ENCODE results near the gene MECP2. TPM values are rescaled to one million over a fixed set of nuclear protein-coding genes. Genes with fewer than 3 reads are reported as not detected.

MECP2 gene
- total RNA-seq, 2 experiments from 2014 or later = 31.2 to 48.6 TPM

GRCh38 chrX:154113729-154114128, 16.2 kb upstream of the MECP2 start:
- no peak for TF ChIP-seq EZH2phosphoT487 (IDR thresholded peaks at IDR 0.05; ENCODE audit: borderline replicate concordance, low read depth, low read length)
- no peak for TF ChIP-seq CTCF (conservative IDR thresholded peaks at IDR 0.05; ENCODE audit: low read length)
- Histone ChIP-seq H3K4me1 (ENCODE audit: insufficient read depth, low read length, poor library complexity, severe bottlenecking) (no peaks in the 10 kb centered on the region), H3K9me2 (ENCODE audit: insufficient read depth, low read length) (no peaks in the 10 kb centered on the region), H3K9me3 (ENCODE audit: low read length) (no peaks in the 10 kb centered on the region), H2AFZ (ENCODE audit: low read length) (no peak overlapping the region), H3K36me3 (ENCODE audit: insufficient read depth, low read length) (no peaks in the 10 kb centered on the region), H3K4me3 (ENCODE audit: low read depth, low read length, poor library complexity, severe bottlenecking) (no peak overlapping the region), H4K20me1 (ENCODE audit: insufficient read depth, low read length) (no peaks in the 10 kb centered on the region), H3K79me2 (ENCODE audit: insufficient read depth, low read depth, low read length) (no peaks in the 10 kb centered on the region), H3K27ac (ENCODE audit: low read depth, low read length, poor library complexity, severe bottlenecking) (no peak overlapping the region), H3K4me2 (ENCODE audit: low read length) (no peak overlapping the region)
- intact Hi-C loops (cut with micrococcal nuclease; ENCODE audit: unreplicated experiment) = no loop called here
- BruUV-seq (replicated peaks) = no TSS peak
- CTCF ChIA-PET (ENCODE audit: unreplicated experiment) = interaction anchor here (0.6 kb wide), 1 partner anchor 49 kb away, joined by 3 read pairs; no protein-coding TSS in a partner anchor
- POLR2A ChIA-PET = interaction anchor here (0.5 kb wide), 1 partner anchor 354 kb away, joined by 3 read pairs; no protein-coding TSS in a partner anchor
- DNase-seq (ENCODE audit: low spot score) = no peak

DNA sequence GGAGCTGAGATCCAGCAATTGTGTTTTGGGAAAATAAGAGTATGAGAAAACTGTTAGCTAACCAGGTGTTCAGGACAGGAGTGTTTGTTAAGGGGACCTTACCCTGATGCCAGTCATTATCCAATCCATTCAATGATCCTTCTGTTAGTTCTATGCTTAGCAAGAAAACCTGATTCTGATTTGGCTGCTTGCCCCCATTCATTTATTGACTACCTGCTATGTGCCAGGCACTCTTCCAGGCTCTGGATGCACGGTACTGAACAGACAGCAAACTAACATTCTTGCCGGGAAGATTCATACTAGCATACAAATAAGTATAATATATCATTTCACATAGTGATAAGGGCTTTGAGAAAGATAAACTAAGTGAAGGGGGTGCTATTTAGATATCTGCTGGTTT, 1.0 kb upstream of the MECP2 start:
- H3K79me2 ChIP-seq (ENCODE audit: insufficient read depth, low read depth, low read length) = peaks cover 36% of the 10 kb centered on the region
- peak overlapping the region; percentile 78; the same call in 1 of the 2 replicates for H2AFZ ChIP-seq (ENCODE audit: low read length)
- H3K9me3 ChIP-seq (ENCODE audit: low read length) = no peaks in the 10 kb centered on the region
- no peak overlapping the region for H3K4me3 ChIP-seq (ENCODE audit: low read depth, low read length, poor library complexity, severe bottlenecking)
- CTCF ChIA-PET (ENCODE audit: unreplicated experiment) = no interaction called here
- DNase-seq (ENCODE audit: low spot score) = no peak
- intact Hi-C loops (cut with micrococcal nuclease; ENCODE audit: unreplicated experiment) = no loop called here
- H3K9me2 ChIP-seq (ENCODE audit: insufficient read depth, low read length) = no peaks in the 10 kb centered on the region
- TF ChIP-seq CTCF (conservative IDR thresholded peaks at IDR 0.05; ENCODE audit: low read length) = no peak
- no peak for TF ChIP-seq EZH2phosphoT487 (IDR thresholded peaks at IDR 0.05; ENCODE audit: borderline replicate concordance, low read depth, low read length)
- H3K4me1 ChIP-seq (ENCODE audit: insufficient read depth, low read length, poor library complexity, severe bottlenecking) = peaks cover 36% of the 10 kb centered on the region
- BruUV-seq (replicated peaks) = no TSS peak
- H3K27ac ChIP-seq (ENCODE audit: low read depth, low read length, poor library complexity, severe bottlenecking) = no peak overlapping the region
- POLR2A ChIA-PET = no interaction called here
- peaks cover 12% of the 10 kb centered on the region; the same call in 1 of the 2 replicates for H3K36me3 ChIP-seq (ENCODE audit: insufficient read depth, low read length)
- H4K20me1 ChIP-seq (ENCODE audit: insufficient read depth, low read length) = peaks cover 14% of the 10 kb centered on the region
- H3K4me2 ChIP-seq (ENCODE audit: low read length) = peak overlapping the region; percentile 68; the same call in 1 of the 2 replicates

- Histone ChIP-seq H3K9me2 (ENCODE audit: insufficient read depth, low read length) (no peaks in the 10 kb centered on the region), H3K4me3 (ENCODE audit: low read depth, low read length, poor library complexity, severe bottlenecking) (peak overlapping the region; percentile 75), H3K36me3 (ENCODE audit: insufficient read depth, low read length) (peaks cover 12% of the 10 kb centered on the region; the same call in 1 of the 2 replicates), H3K79me2 (ENCODE audit: insufficient read depth, low read depth, low read length) (peaks cover 49% of the 10 kb centered on the region), H2AFZ (ENCODE audit: low read length) (0 out of 2 replicates have a peak overlapping the region, but pooled peaks have one; percentile 9), H3K4me2 (ENCODE audit: low read length) (peak overlapping the region; percentile 89), H3K27ac (ENCODE audit: low read depth, low read length, poor library complexity, severe bottlenecking) (peak overlapping the region; percentile 37), H4K20me1 (ENCODE audit: insufficient read depth, low read length) (peaks cover 14% of the 10 kb centered on the region), H3K9me3 (ENCODE audit: low read length) (no peaks in the 10 kb centered on the region), H3K4me1 (ENCODE audit: insufficient read depth, low read length, poor library complexity, severe bottlenecking) (peaks cover 49% of the 10 kb centered on the region)
- intact Hi-C loops (cut with micrococcal nuclease; ENCODE audit: unreplicated experiment) = no loop called here
- no TSS peak for BruUV-seq (replicated peaks)
- POLR2A ChIA-PET = no interaction called here
- peak; percentile 77 for DNase-seq (ENCODE audit: low spot score)
- CTCF ChIA-PET (ENCODE audit: unreplicated experiment) = no interaction called here
- TF ChIP-seq EZH2phosphoT487 (IDR thresholded peaks at IDR 0.05; ENCODE audit: borderline replicate concordance, low read depth, low read length) (no peak), CTCF (conservative IDR thresholded peaks at IDR 0.05; ENCODE audit: low read length) (no peak)
Observed at GRCh38 chrX:154097003-154097588, 421 bp downstream of the MECP2 start.
